Astrocyte (in vitro differentiated cells and primary cell): ENCODE measurements around the gene PCP4. TPM values are rescaled to one million over a fixed set of nuclear protein-coding genes. Genes with fewer than 3 reads are reported as not detected.

Source experiments
- DNase-seq: peaks from one replicate; pipeline ENCODE4 v3.0.0-alpha.2; 2010; ENCODE audit warnings: low read depth
- FAIRE-seq: peaks from 2 replicates; lab custom pipeline; 2011; peaks lifted over from hg19 to GRCh38; lab: Jason Lieb, UNC
- H2AFZ ChIP-seq: 2 replicates; pipeline ENCODE4 v1.6.0; 2012; ENCODE audit warnings: low read depth, low read length, inconsistent platforms
- H3K27ac ChIP-seq: 2 replicates; pipeline ENCODE4 v1.5.1; 2011; ENCODE audit warnings: low read depth, low read length, inconsistent platforms
- H3K27me3 ChIP-seq: 2 replicates; pipeline ENCODE4 v1.6.0; 2011; ENCODE audit warnings: low read length, inconsistent platforms; ENCODE audit not compliant: insufficient read depth
- H3K36me3 ChIP-seq: 2 replicates; pipeline ENCODE4 v1.5.1; 2011; ENCODE audit warnings: low read length, inconsistent platforms; ENCODE audit not compliant: insufficient read depth
- H3K4me1 ChIP-seq: 2 replicates; pipeline ENCODE4 v1.5.1; 2011; ENCODE audit warnings: low read length, inconsistent platforms; ENCODE audit not compliant: insufficient read depth
- H3K4me2 ChIP-seq: 2 replicates; pipeline ENCODE4 v1.6.0; 2012; ENCODE audit warnings: low read length, inconsistent platforms
- H3K4me3 ChIP-seq: 2 replicates; pipeline ENCODE4 v1.5.1; 2011; ENCODE audit warnings: low read depth, mild to moderate bottlenecking, low read length, inconsistent platforms; ENCODE audit not compliant: insufficient read depth
- H3K79me2 ChIP-seq: 2 replicates; pipeline ENCODE4 v1.6.0; 2012; ENCODE audit warnings: mild to moderate bottlenecking, low read length, inconsistent platforms; ENCODE audit not compliant: insufficient read depth
- H3K9ac ChIP-seq: 2 replicates; pipeline ENCODE4 v1.6.0; 2012; ENCODE audit warnings: mild to moderate bottlenecking, low read length, inconsistent platforms
- H3K9me3 ChIP-seq: 2 replicates; pipeline ENCODE4 v1.5.1; 2012; ENCODE audit warnings: low read depth, mild to moderate bottlenecking, low read length, inconsistent platforms; ENCODE audit not compliant: insufficient read depth
- H4K20me1 ChIP-seq: 2 replicates; pipeline ENCODE4 v1.6.0; 2012; ENCODE audit warnings: low read length, inconsistent platforms; ENCODE audit not compliant: insufficient read depth
- H3K27ac Mint-ChIP-seq: one replicate; pipeline ENCODE4 v1.8.0; 2021; ENCODE audit warnings: mild to moderate bottlenecking, mixed read lengths; ENCODE audit not compliant: unreplicated experiment
- H3K27me3 Mint-ChIP-seq: one replicate; pipeline ENCODE4 v1.8.0; 2021; ENCODE audit warnings: low read depth, mixed read lengths; ENCODE audit not compliant: unreplicated experiment
- H3K36me3 Mint-ChIP-seq: one replicate; pipeline ENCODE4 v1.8.0; 2021; ENCODE audit warnings: low read depth, mixed read lengths; ENCODE audit not compliant: unreplicated experiment
- H3K4me1 Mint-ChIP-seq: one replicate; pipeline ENCODE4 v1.8.0; 2021; ENCODE audit warnings: low read depth, mixed read lengths; ENCODE audit not compliant: unreplicated experiment
- H3K4me3 Mint-ChIP-seq: one replicate; pipeline ENCODE4 v1.8.0; 2021; ENCODE audit warnings: mild to moderate bottlenecking, moderate library complexity, mixed read lengths; ENCODE audit not compliant: unreplicated experiment
- H3K9me3 Mint-ChIP-seq: one replicate; pipeline ENCODE4 v1.8.0; 2021; ENCODE audit warnings: mild to moderate bottlenecking, mixed read lengths; ENCODE audit not compliant: unreplicated experiment
- CTCF ChIP-seq: IDR thresholded peaks from 2 replicates; pipeline ENCODE4 v1.5.1; 2011; ENCODE audit warnings: low read depth, mild to moderate bottlenecking, inconsistent platforms, low read length, moderate library complexity; ENCODE audit not compliant: insufficient read depth
- EZH2 ChIP-seq: IDR thresholded peaks from 2 replicates; pipeline ENCODE4 v1.6.1; 2012; ENCODE audit warnings: mild to moderate bottlenecking, low read length, inconsistent platforms; ENCODE audit not compliant: insufficient read depth
- total RNA-seq: library from RNA; stranded (reverse); gene quantifications from 2 replicates; pipeline ENCODE4 v1.2.1, GENCODE V29; 2021

PCP4 gene
- total RNA-seq, 1 donor from 2014 or later: 0.68 TPM

- H3K79me2 ChIP-seq: no peaks in the 10 kb centered on the region
- H3K4me3 Mint-ChIP-seq: no peak overlapping the region
- no peak overlapping the region for H3K4me3 ChIP-seq
- no peaks in the 10 kb centered on the region for H3K27me3 ChIP-seq
- no peaks in the 10 kb centered on the region for H4K20me1 ChIP-seq
- no peaks in the 10 kb centered on the region for H3K9me3 ChIP-seq
- no peak overlapping the region for H3K9ac ChIP-seq
- DNase-seq (no peak), FAIRE-seq (no peak)
- no peak overlapping the region for H3K4me2 ChIP-seq
- H3K36me3 ChIP-seq: no peaks in the 10 kb centered on the region
- H3K4me1 Mint-ChIP-seq: no peaks in the 10 kb centered on the region
- no peak for TF ChIP-seq CTCF
- TF ChIP-seq EZH2: no peak
- no peak overlapping the region for H3K27ac ChIP-seq
- no peak overlapping the region for H2AFZ ChIP-seq
- peaks cover under 1% of the 10 kb centered on the region for H3K4me1 ChIP-seq
- H3K9me3 Mint-ChIP-seq: peaks cover 8% of the 10 kb centered on the region
- H3K36me3 Mint-ChIP-seq: no peaks in the 10 kb centered on the region
- H3K27me3 Mint-ChIP-seq: peaks cover 14% of the 10 kb centered on the region
- no peak overlapping the region for H3K27ac Mint-ChIP-seq
Observed at GRCh38 chr21:39854572-39854971, 12.7 kb upstream of the PCP4 start.

- H3K27ac ChIP-seq: no peak overlapping the region
- FAIRE-seq (no peak), DNase-seq (peak; percentile 14)
- TF ChIP-seq CTCF: no peak
- no peak for TF ChIP-seq EZH2
- no peak overlapping the region for H3K4me3 ChIP-seq
- H3K27me3 ChIP-seq: peaks cover 4% of the 10 kb centered on the region
- peaks cover 8% of the 10 kb centered on the region for H3K9me3 Mint-ChIP-seq
- H3K4me3 Mint-ChIP-seq: no peak overlapping the region
- H4K20me1 ChIP-seq: no peaks in the 10 kb centered on the region
- no peak overlapping the region for H3K4me2 ChIP-seq
- peaks cover 10% of the 10 kb centered on the region for H3K27me3 Mint-ChIP-seq
- H3K79me2 ChIP-seq: no peaks in the 10 kb centered on the region
- no peaks in the 10 kb centered on the region for H3K36me3 ChIP-seq
- H3K4me1 Mint-ChIP-seq: no peaks in the 10 kb centered on the region
- H3K36me3 Mint-ChIP-seq: no peaks in the 10 kb centered on the region
- H3K9me3 ChIP-seq: no peaks in the 10 kb centered on the region
- H3K4me1 ChIP-seq: no peaks in the 10 kb centered on the region
- no peak overlapping the region for H3K9ac ChIP-seq
- H2AFZ ChIP-seq: no peak overlapping the region
- H3K27ac Mint-ChIP-seq: no peak overlapping the region
Observed at GRCh38 chr21:39855595-39855994, 11.6 kb upstream of the PCP4 start.

GRCh38 chr21:39860600-39860999 is 6.6 kb upstream of the PCP4 start:
- Mint-ChIP-seq H3K4me3 (no peak overlapping the region), H3K4me1 (no peaks in the 10 kb centered on the region), H3K27me3 (peaks cover 13% of the 10 kb centered on the region), H3K27ac (no peak overlapping the region), H3K9me3 (peaks cover 3% of the 10 kb centered on the region), H3K36me3 (no peaks in the 10 kb centered on the region)
- Histone ChIP-seq H3K9ac (no peak overlapping the region), H3K27me3 (peaks cover 4% of the 10 kb centered on the region), H3K4me3 (no peak overlapping the region), H3K27ac (no peak overlapping the region), H3K4me2 (no peak overlapping the region), H3K36me3 (no peaks in the 10 kb centered on the region), H3K9me3 (no peaks in the 10 kb centered on the region), H4K20me1 (no peaks in the 10 kb centered on the region), H2AFZ (no peak overlapping the region), H3K4me1 (peaks cover 3% of the 10 kb centered on the region), H3K79me2 (no peaks in the 10 kb centered on the region)
- FAIRE-seq (no peak), DNase-seq (no peak)
- TF ChIP-seq CTCF: no peak
- TF ChIP-seq EZH2: no peak
